ENCODE measurements around the gene NPHP1.
A peak's percentile ranks its signal among the peaks of the same experiment; 100 is the strongest.
"Not testable (repeated sequence)": the region's sequence is repeated elsewhere in the genome, so short reads cannot be mapped to it uniquely, and the experiment has no call there.

Gene NPHP1

GRCh38 chr2:110154828-110155227 lies 50.0 kb downstream of the NPHP1 start:
- H3K4me3 Mint-ChIP-seq, H3K4me1 Mint-ChIP-seq, DNase-seq, H3K27me3 Mint-ChIP-seq, H3K27ac Mint-ChIP-seq, ATAC-seq: not testable (repeated sequence)
- H3K9me3 Mint-ChIP-seq = peaks cover 20 to 26% of the 10 kb centered on the region in 2 donors

GRCh38 chr2:110154188-110154587 lies 50.6 kb downstream of the NPHP1 start:
- not testable (repeated sequence) for DNase-seq, H3K27me3 Mint-ChIP-seq, ATAC-seq, H3K27ac Mint-ChIP-seq, H3K4me3 Mint-ChIP-seq
- peaks cover 15% of the 10 kb centered on the region for H3K4me1 Mint-ChIP-seq
- peaks cover 20 to 26% of the 10 kb centered on the region in 2 donors for H3K9me3 Mint-ChIP-seq

- Mint-ChIP-seq H3K9me3 (peaks cover 20 to 27% of the 10 kb centered on the region in 2 donors), H3K4me3 (no peak overlapping the region), H3K4me1 (peaks cover 17% of the 10 kb centered on the region), H3K27ac (peak overlapping the region in 1 of 2 donors; percentile 9), H3K27me3 (no peaks in the 10 kb centered on the region)
- DNase-seq = no peak
- ATAC-seq = no peak
Observed at GRCh38 chr2:110153416-110153815, 51.4 kb downstream of the NPHP1 start.

GRCh38 chr2:110152943-110153342 lies 51.9 kb downstream of the NPHP1 start:
- Mint-ChIP-seq H3K9me3 (peaks cover 20 to 32% of the 10 kb centered on the region in 2 donors), H3K27me3 (no peaks in the 10 kb centered on the region), H3K4me1 (peaks cover 17% of the 10 kb centered on the region), H3K27ac (peak overlapping the region in 1 of 2 donors; percentile 9), H3K4me3 (no peak overlapping the region)
- DNase-seq (no peak), ATAC-seq (no peak)

- ATAC-seq (peak; percentile 55), DNase-seq (no peak)
- peaks cover 14 to 16% of the 10 kb centered on the region in 2 donors for H3K9me3 Mint-ChIP-seq
- peaks cover 13% of the 10 kb centered on the region for H3K4me1 Mint-ChIP-seq
- H3K4me3 Mint-ChIP-seq = no peak overlapping the region
- peak overlapping the region; percentile 9 to 58 for H3K27ac Mint-ChIP-seq
- no peaks in the 10 kb centered on the region for H3K27me3 Mint-ChIP-seq
Observed at GRCh38 chr2:110149330-110150220, 55.2 kb downstream of the NPHP1 start.

GRCh38 chr2:110146945-110147332 lies 57.9 kb downstream of the NPHP1 start:
- Mint-ChIP-seq H3K9me3 (peaks cover 3 to 7% of the 10 kb centered on the region in 2 donors), H3K4me1 (peaks cover 18% of the 10 kb centered on the region), H3K4me3 (no peak overlapping the region)

GRCh38 chr2:110146183-110146944 lies 58.4 kb downstream of the NPHP1 start:
- Mint-ChIP-seq H3K4me3 (no peak overlapping the region), H3K9me3 (peaks cover 0 to 7% of the 10 kb centered on the region in 2 donors), H3K27ac (no peak overlapping the region), H3K4me1 (peaks cover 18% of the 10 kb centered on the region), H3K27me3 (no peaks in the 10 kb centered on the region)
- DNase-seq (no peak), ATAC-seq (no peak)

More at GRCh38 chr2:110146945-110147332, 57.9 kb downstream of the NPHP1 start:
- DNase-seq = no peak
- Mint-ChIP-seq H3K27me3 (no peaks in the 10 kb centered on the region), H3K27ac (no peak overlapping the region)
- ATAC-seq = no peak

- DNase-seq = no peak
Observed at GRCh38 chr2:110143982-110144381, 60.8 kb downstream of the NPHP1 start.

GRCh38 chr2:110140401-110140800 lies 64.4 kb downstream of the NPHP1 start:
- Mint-ChIP-seq H3K4me3 (no peak overlapping the region), H3K9me3 (no peaks in the 10 kb centered on the region), H3K27me3 (no peaks in the 10 kb centered on the region), H3K27ac (no peak overlapping the region), H3K4me1 (peaks cover 5% of the 10 kb centered on the region)
- no peak for DNase-seq
- ATAC-seq = no peak

More at GRCh38 chr2:110143982-110144381, 60.8 kb downstream of the NPHP1 start:
- peak; percentile 56 for ATAC-seq
- H3K27me3 Mint-ChIP-seq = no peaks in the 10 kb centered on the region
- H3K4me1 Mint-ChIP-seq = peaks cover 5% of the 10 kb centered on the region
- no peak overlapping the region for H3K27ac Mint-ChIP-seq
- H3K4me3 Mint-ChIP-seq = no peak overlapping the region
- peaks cover 0 to 7% of the 10 kb centered on the region in 2 donors for H3K9me3 Mint-ChIP-seq

- Mint-ChIP-seq H3K9me3 (peaks cover 12 to 16% of the 10 kb centered on the region in 2 donors), H3K27me3 (no peaks in the 10 kb centered on the region), H3K4me1 (no peaks in the 10 kb centered on the region), H3K27ac (no peak overlapping the region), H3K4me3 (no peak overlapping the region)
- ATAC-seq = no peak
- DNase-seq = no peak
Observed at GRCh38 chr2:110134025-110134424, 70.8 kb downstream of the NPHP1 start.

- Mint-ChIP-seq H3K27me3 (no peaks in the 10 kb centered on the region), H3K4me1 (no peaks in the 10 kb centered on the region), H3K4me3 (no peak overlapping the region), H3K27ac (no peak overlapping the region), H3K9me3 (peaks cover 12 to 16% of the 10 kb centered on the region in 2 donors)
- DNase-seq (no peak), ATAC-seq (no peak)
Observed at GRCh38 chr2:110131166-110131565, 73.6 kb downstream of the NPHP1 start.

- no peak overlapping the region for H3K27ac Mint-ChIP-seq
- no peaks in the 10 kb centered on the region for H3K27me3 Mint-ChIP-seq
- ATAC-seq (no peak), DNase-seq (no peak)
- H3K4me3 Mint-ChIP-seq = no peak overlapping the region
- peaks cover 12 to 16% of the 10 kb centered on the region in 2 donors for H3K9me3 Mint-ChIP-seq
- no peaks in the 10 kb centered on the region for H3K4me1 Mint-ChIP-seq
Observed at GRCh38 chr2:110130757-110131156, 74.1 kb downstream of the NPHP1 start.

- Mint-ChIP-seq H3K27me3 (no peaks in the 10 kb centered on the region), H3K4me3 (no peak overlapping the region), H3K27ac (no peak overlapping the region), H3K9me3 (no peaks in the 10 kb centered on the region), H3K4me1 (no peaks in the 10 kb centered on the region)
- DNase-seq = no peak
- no peak for ATAC-seq
Observed at GRCh38 chr2:110126906-110127305, 77.9 kb downstream of the NPHP1 start.

GRCh38 chr2:110126086-110126773 lies 78.6 kb downstream of the NPHP1 start:
- no peak overlapping the region for H3K4me3 Mint-ChIP-seq
- DNase-seq = no peak
- no peaks in the 10 kb centered on the region for H3K9me3 Mint-ChIP-seq
- ATAC-seq = no peak
- H3K4me1 Mint-ChIP-seq = no peaks in the 10 kb centered on the region
- H3K27me3 Mint-ChIP-seq = no peaks in the 10 kb centered on the region
- H3K27ac Mint-ChIP-seq = no peak overlapping the region

- DNase-seq (no peak), ATAC-seq (no peak)
- Mint-ChIP-seq H3K27me3 (no peaks in the 10 kb centered on the region), H3K9me3 (no peaks in the 10 kb centered on the region), H3K4me3 (no peak overlapping the region), H3K27ac (no peak overlapping the region), H3K4me1 (no peaks in the 10 kb centered on the region)
Observed at GRCh38 chr2:110124939-110125691, 79.7 kb downstream of the NPHP1 start.
